GM13976 (cell line): ENCODE measurements around the gene C1orf74.

Experiments used
- DNase-seq: peaks from one replicate; pipeline ENCODE4 v3.0.0; 2012; ENCODE audit warnings: low spot score
- in situ Hi-C: fragments of 300-500 bp; cut with MboI; formaldehyde crosslinking; loops from one replicate; pipeline ENCODE4 v1.12.0; 2022; ENCODE audit warnings: low sequenced_read_pairs, mixed read lengths, inconsistent platforms; ENCODE audit not compliant: unreplicated experiment
- TF ChIP-seq, protein P1 (sequence below): IDR thresholded peaks from 2 replicates; pipeline ENCODE4 v1.5.1; 2012; ENCODE audit warnings: borderline replicate concordance, mild to moderate bottlenecking; ENCODE audit not compliant: insufficient read depth; ENCODE audit errors: extremely low read depth, missing control alignments, control extremely low read depth

The C1orf74 gene

DNA sequence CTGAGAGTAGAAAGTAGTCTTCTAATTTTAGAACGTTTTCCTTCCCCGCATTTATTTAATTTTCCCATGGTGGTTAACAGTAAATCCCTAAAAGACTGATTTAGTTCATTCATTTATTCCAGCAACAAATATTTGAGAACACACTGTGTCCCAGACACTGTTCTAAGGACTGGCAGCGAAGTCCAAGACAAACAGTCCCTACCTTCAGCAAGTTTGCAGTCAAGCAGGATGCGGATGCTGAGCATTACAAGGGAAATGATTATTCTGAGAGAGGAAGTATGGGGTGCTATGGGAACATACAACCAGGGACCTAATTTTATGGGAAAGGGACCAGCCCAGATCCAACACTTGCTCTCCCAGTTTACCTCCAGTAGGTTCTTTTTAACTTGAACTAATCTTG, 1.2 kb upstream of the C1orf74 start:
- in situ Hi-C loops = no loop called here
- DNase-seq = no peak
- TF ChIP-seq, protein P1, sequence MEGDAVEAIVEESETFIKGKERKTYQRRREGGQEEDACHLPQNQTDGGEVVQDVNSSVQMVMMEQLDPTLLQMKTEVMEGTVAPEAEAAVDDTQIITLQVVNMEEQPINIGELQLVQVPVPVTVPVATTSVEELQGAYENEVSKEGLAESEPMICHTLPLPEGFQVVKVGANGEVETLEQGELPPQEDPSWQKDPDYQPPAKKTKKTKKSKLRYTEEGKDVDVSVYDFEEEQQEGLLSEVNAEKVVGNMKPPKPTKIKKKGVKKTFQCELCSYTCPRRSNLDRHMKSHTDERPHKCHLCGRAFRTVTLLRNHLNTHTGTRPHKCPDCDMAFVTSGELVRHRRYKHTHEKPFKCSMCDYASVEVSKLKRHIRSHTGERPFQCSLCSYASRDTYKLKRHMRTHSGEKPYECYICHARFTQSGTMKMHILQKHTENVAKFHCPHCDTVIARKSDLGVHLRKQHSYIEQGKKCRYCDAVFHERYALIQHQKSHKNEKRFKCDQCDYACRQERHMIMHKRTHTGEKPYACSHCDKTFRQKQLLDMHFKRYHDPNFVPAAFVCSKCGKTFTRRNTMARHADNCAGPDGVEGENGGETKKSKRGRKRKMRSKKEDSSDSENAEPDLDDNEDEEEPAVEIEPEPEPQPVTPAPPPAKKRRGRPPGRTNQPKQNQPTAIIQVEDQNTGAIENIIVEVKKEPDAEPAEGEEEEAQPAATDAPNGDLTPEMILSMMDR = no peak

DNA sequence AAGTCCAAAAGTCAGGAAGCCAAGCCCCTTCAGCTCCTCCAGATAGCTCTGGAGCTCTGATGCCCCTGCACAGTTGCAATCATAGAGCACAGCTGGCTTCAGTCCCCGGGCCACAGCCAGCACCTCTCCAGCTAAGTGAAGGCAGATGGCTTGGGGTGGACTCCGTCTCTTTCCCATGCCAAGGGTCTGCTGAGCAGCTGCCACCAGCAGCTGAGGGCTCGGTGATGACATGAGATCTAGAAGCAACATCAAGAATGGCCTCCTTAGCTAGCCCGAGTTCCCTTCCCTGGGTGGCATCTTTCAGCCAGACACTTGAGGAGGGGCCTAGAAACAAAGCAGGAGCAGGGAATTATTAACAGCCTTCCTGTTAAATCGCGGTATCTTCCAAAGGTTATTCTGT, 973 bp downstream of the C1orf74 start:
- no peak for DNase-seq
- TF ChIP-seq, protein P1 = no peak
- in situ Hi-C loops = no loop called here

GRCh38 chr1:209780268-209780667, 4.1 kb downstream of the C1orf74 start:
- in situ Hi-C loops = no loop called here

DNA sequence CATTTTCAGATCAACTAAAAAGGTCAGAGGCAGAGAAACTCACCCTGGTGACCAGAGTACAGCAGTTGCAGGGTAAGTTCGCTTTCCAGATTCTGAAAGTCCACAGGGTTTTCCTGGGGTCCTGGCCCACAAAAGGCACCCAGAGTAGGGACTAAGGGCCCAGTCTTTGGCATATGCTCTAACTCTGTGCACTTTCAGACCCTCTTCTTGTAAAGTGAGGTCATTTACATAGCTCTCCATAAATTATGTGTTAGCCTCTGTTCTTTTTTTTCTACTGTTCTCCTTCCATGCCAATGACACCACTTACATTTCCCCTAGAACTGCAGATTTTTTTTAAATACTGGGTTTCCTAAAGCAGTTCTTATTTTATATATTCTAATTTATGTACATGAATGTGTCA, 6.3 kb downstream of the C1orf74 start:
- in situ Hi-C loops = no loop called here
- TF ChIP-seq, protein P1 = no peak
- no peak for DNase-seq

More at GRCh38 chr1:209780268-209780667, 4.1 kb downstream of the C1orf74 start:
- TF ChIP-seq, protein P1 = no peak
- no peak for DNase-seq

- DNase-seq = no peak
- TF ChIP-seq, protein P1 = no peak
Observed at GRCh38 chr1:209777587-209777986, 6.8 kb downstream of the C1orf74 start.

DNA sequence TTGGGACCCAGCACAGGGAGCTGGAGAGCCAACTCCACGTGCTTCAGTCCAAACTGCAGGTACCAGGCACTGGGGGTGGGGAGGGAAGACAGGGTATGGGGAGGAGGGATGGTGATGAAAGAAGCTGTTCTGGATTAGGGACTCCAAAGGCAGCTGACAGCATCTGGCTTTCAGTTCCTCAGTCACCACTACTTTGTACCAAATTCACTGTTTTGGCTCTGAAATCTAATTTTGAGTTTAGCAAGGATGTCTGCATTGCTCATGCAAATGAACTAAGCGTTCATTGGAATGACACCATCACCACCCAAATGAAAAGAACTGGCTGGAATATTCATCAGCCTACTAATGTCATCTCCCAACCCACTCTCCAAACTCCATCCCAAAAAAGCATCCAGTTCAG, 8.7 kb downstream of the C1orf74 start:
- in situ Hi-C loops = no loop called here
- TF ChIP-seq, protein P1 = no peak
- DNase-seq = no peak

More at GRCh38 chr1:209777587-209777986, 6.8 kb downstream of the C1orf74 start:
- in situ Hi-C loops = no loop called here

DNA sequence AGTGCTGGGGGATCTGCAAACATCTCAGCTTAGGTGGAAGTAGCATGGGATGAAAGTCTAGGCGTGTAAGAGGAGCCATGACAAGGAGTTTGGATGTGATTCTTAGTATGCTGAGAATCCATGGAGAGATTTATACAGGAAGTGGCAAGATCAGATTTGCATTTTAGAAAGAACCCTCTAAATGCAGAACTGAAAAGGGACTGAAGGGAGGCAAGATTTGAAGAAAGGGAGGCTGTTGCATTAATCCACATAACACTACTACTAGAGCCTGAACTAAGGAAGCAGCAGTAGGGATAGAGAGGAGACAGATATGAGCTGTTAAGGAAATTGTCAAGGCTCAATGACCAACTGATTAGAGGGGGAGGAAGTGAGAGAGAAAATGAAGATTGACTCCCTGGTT, 9.8 kb downstream of the C1orf74 start:
- in situ Hi-C loops = no loop called here
- TF ChIP-seq, protein P1 = no peak
- DNase-seq = no peak
